Activated CD8-positive, alpha-beta memory T cell treated with anti-CD3 and anti-CD28 coated beads, Interleukin-2, amount 10 ng/mL, durations not matched to agents 7 days and 5 days (primary cell): ENCODE data around the gene N4BP2L1. TPM values are rescaled to one million over a fixed set of nuclear protein-coding genes. Genes with fewer than 3 reads are reported as not detected.

Experiments
- ATAC-seq: fragments of 150-1000 bp; cut with Tn5 transposase; one replicate; pipeline ENCODE4 v1.10.0; 2021; ENCODE audit warnings: moderate library complexity
- CTCF ChIA-PET: fragments of 350-600 bp; sonication (Branson Sonifier 250); formaldehyde crosslinking; loops from one replicate; lab custom pipeline; 2021; ENCODE audit warnings: antibody characterized with exemption; lab: Charles Lee
- DNase-seq: peaks from one replicate; pipeline ENCODE4 v3.0.0-alpha.2; 2020
- H3K27ac Mint-ChIP-seq: one replicate; pipeline ENCODE4 v1.8.0; 2021; ENCODE audit warnings: mild to moderate bottlenecking, mixed read lengths
- H3K27me3 Mint-ChIP-seq: one replicate; pipeline ENCODE4 v1.8.0; 2021; ENCODE audit warnings: mixed read lengths
- H3K36me3 Mint-ChIP-seq: one replicate; pipeline ENCODE4 v1.8.0; 2021; ENCODE audit warnings: mild to moderate bottlenecking, mixed read lengths
- H3K4me1 Mint-ChIP-seq: one replicate; pipeline ENCODE4 v1.8.0; 2021; ENCODE audit warnings: mixed read lengths
- H3K4me3 Mint-ChIP-seq: one replicate; pipeline ENCODE4 v1.8.0; 2021; ENCODE audit warnings: mild to moderate bottlenecking, moderate library complexity, mixed read lengths
- H3K9me3 Mint-ChIP-seq: one replicate; pipeline ENCODE4 v1.8.0; 2022; ENCODE audit warnings: low read depth, mixed read lengths
- total RNA-seq, 2 experiments: library from RNA; stranded (reverse); gene quantifications; one replicate each; pipeline ENCODE4 v1.2.3, GENCODE V29; 2021

Gene N4BP2L1
- total RNA-seq, 2 experiments from 2014 or later = 24.8 to 29.7 TPM

- peak overlapping the region; percentile 69 for H3K27ac Mint-ChIP-seq
- DNase-seq (no peak), ATAC-seq (peak; percentile 23)
- peaks cover 17% of the 10 kb centered on the region for H3K4me1 Mint-ChIP-seq
- peaks cover 26% of the 10 kb centered on the region for H3K36me3 Mint-ChIP-seq
- peak overlapping the region; percentile 26 for H3K4me3 Mint-ChIP-seq
- H3K9me3 Mint-ChIP-seq = no peaks in the 10 kb centered on the region
- H3K27me3 Mint-ChIP-seq = no peaks in the 10 kb centered on the region
- CTCF ChIA-PET = interaction anchor here (0.9 to 1.4 kb wide), 3 partner anchors 17 to 60 kb away, joined by 3 read pairs; no protein-coding TSS in a partner anchor
Measured at GRCh38 chr13:32408296-32409000, 19.5 kb downstream of the N4BP2L1 start.

GRCh38 chr13:32407854-32408253, 20.1 kb downstream of the N4BP2L1 start:
- peak; percentile 45 for DNase-seq
- no peaks in the 10 kb centered on the region for H3K9me3 Mint-ChIP-seq
- H3K27me3 Mint-ChIP-seq = no peaks in the 10 kb centered on the region
- H3K27ac Mint-ChIP-seq = peak overlapping the region; percentile 69
- H3K4me1 Mint-ChIP-seq = peaks cover 17% of the 10 kb centered on the region
- peak overlapping the region; percentile 26 for H3K4me3 Mint-ChIP-seq
- peaks cover 29% of the 10 kb centered on the region for H3K36me3 Mint-ChIP-seq
- ATAC-seq = peak; percentile 79
- CTCF ChIA-PET = interaction anchor here (0.9 to 1.2 kb wide), 2 partner anchors 35 to 61 kb away, joined by 3 read pairs; no protein-coding TSS in a partner anchor

- no peak overlapping the region for H3K4me3 Mint-ChIP-seq
Measured at GRCh38 chr13:32403108-32403507, 24.8 kb downstream of the N4BP2L1 start.

GRCh38 chr13:32391101-32391619, 36.8 kb downstream of the N4BP2L1 start:
- ATAC-seq (no peak), DNase-seq (no peak)
- Mint-ChIP-seq H3K4me3 (no peak overlapping the region), H3K27ac (peak overlapping the region; percentile 74), H3K27me3 (no peaks in the 10 kb centered on the region), H3K4me1 (peaks cover 33% of the 10 kb centered on the region), H3K9me3 (no peaks in the 10 kb centered on the region), H3K36me3 (peaks cover 32% of the 10 kb centered on the region)
- CTCF ChIA-PET = interaction anchor here (0.6 to 2.0 kb wide), 5 partner anchors 10 to 88 kb away, joined by 3 to 10 read pairs (median 3); partner anchors contain the start of gene N4BP2L1

More at GRCh38 chr13:32403108-32403507, 24.8 kb downstream of the N4BP2L1 start:
- CTCF ChIA-PET = interaction anchor here (0.6 kb wide), 1 partner anchor 34 kb away, joined by 4 read pairs; no protein-coding TSS in a partner anchor
- DNase-seq = no peak
- Mint-ChIP-seq H3K36me3 (peaks cover 43% of the 10 kb centered on the region), H3K27me3 (no peaks in the 10 kb centered on the region), H3K4me1 (peaks cover 6% of the 10 kb centered on the region), H3K9me3 (no peaks in the 10 kb centered on the region), H3K27ac (no peak overlapping the region)
- ATAC-seq = no peak

GRCh38 chr13:32390484-32390883, 37.4 kb downstream of the N4BP2L1 start:
- Mint-ChIP-seq H3K36me3 (peaks cover 30% of the 10 kb centered on the region), H3K4me3 (peak overlapping the region; percentile 10), H3K27me3 (no peaks in the 10 kb centered on the region), H3K9me3 (no peaks in the 10 kb centered on the region), H3K27ac (peak overlapping the region; percentile 74), H3K4me1 (peaks cover 33% of the 10 kb centered on the region)
- ATAC-seq (peak; percentile 62), DNase-seq (no peak)
- CTCF ChIA-PET = interaction anchor here (0.6 to 2.0 kb wide), 7 partner anchors 10 to 195 kb away, joined by 3 to 10 read pairs (median 4); partner anchors contain the start of genes BRCA2, N4BP2L1, PDS5B and ZAR1L

GRCh38 chr13:32390048-32390447, 37.9 kb downstream of the N4BP2L1 start:
- Mint-ChIP-seq H3K27me3 (no peaks in the 10 kb centered on the region), H3K9me3 (no peaks in the 10 kb centered on the region), H3K36me3 (peaks cover 30% of the 10 kb centered on the region), H3K4me3 (no peak overlapping the region), H3K27ac (peak overlapping the region; percentile 51), H3K4me1 (peaks cover 33% of the 10 kb centered on the region)
- CTCF ChIA-PET = interaction anchor here (0.9 to 2.0 kb wide), 5 partner anchors 9 to 196 kb away, joined by 3 to 10 read pairs (median 5); partner anchors contain the start of genes BRCA2, N4BP2L1, PDS5B and ZAR1L
- ATAC-seq (peak; percentile 97), DNase-seq (peak; percentile 56)

- CTCF ChIA-PET = interaction anchor here (0.7 to 1.3 kb wide), 2 partner anchors 10 to 42 kb away, joined by 3 read pairs; partner anchors contain the start of gene N4BP2L1
- H3K36me3 Mint-ChIP-seq = peaks cover 14% of the 10 kb centered on the region
- H3K4me3 Mint-ChIP-seq = no peak overlapping the region
- DNase-seq = no peak
- peaks cover 17% of the 10 kb centered on the region for H3K4me1 Mint-ChIP-seq
- H3K9me3 Mint-ChIP-seq = no peaks in the 10 kb centered on the region
- H3K27ac Mint-ChIP-seq = no peak overlapping the region
- no peaks in the 10 kb centered on the region for H3K27me3 Mint-ChIP-seq
- ATAC-seq = no peak
Measured at GRCh38 chr13:32385410-32385809, 42.5 kb downstream of the N4BP2L1 start.

- no peak for DNase-seq
- H3K4me1 Mint-ChIP-seq = peaks cover 12% of the 10 kb centered on the region
- peaks cover 16% of the 10 kb centered on the region for H3K36me3 Mint-ChIP-seq
- no peak overlapping the region for H3K4me3 Mint-ChIP-seq
- no peaks in the 10 kb centered on the region for H3K27me3 Mint-ChIP-seq
- CTCF ChIA-PET = no interaction called here
- no peak for ATAC-seq
- no peak overlapping the region for H3K27ac Mint-ChIP-seq
- H3K9me3 Mint-ChIP-seq = no peaks in the 10 kb centered on the region
Measured at GRCh38 chr13:32384702-32385101, 43.2 kb downstream of the N4BP2L1 start.

- CTCF ChIA-PET = no interaction called here
- H3K27ac Mint-ChIP-seq = no peak overlapping the region
- H3K27me3 Mint-ChIP-seq = no peaks in the 10 kb centered on the region
- DNase-seq (no peak), ATAC-seq (no peak)
- H3K4me1 Mint-ChIP-seq = peaks cover 6% of the 10 kb centered on the region
- H3K4me3 Mint-ChIP-seq = no peak overlapping the region
- H3K36me3 Mint-ChIP-seq = peaks cover 19% of the 10 kb centered on the region
- H3K9me3 Mint-ChIP-seq = no peaks in the 10 kb centered on the region
Measured at GRCh38 chr13:32383836-32384618, 43.9 kb downstream of the N4BP2L1 start.

- CTCF ChIA-PET = interaction anchor here (0.9 to 2.1 kb wide), 14 partner anchors 9 to 206 kb away, joined by 3 to 23 read pairs (median 4); partner anchors contain the start of genes BRCA2 and ZAR1L
- H3K9me3 Mint-ChIP-seq = no peaks in the 10 kb centered on the region
- peaks cover 11% of the 10 kb centered on the region for H3K36me3 Mint-ChIP-seq
- H3K4me1 Mint-ChIP-seq = no peaks in the 10 kb centered on the region
- DNase-seq = peak; percentile 45
- peak; percentile 82 for ATAC-seq
- no peak overlapping the region for H3K27ac Mint-ChIP-seq
- no peaks in the 10 kb centered on the region for H3K27me3 Mint-ChIP-seq
- H3K4me3 Mint-ChIP-seq = no peak overlapping the region
Measured at GRCh38 chr13:32381539-32381938, 46.4 kb downstream of the N4BP2L1 start.

- Mint-ChIP-seq H3K4me3 (no peak overlapping the region), H3K4me1 (no peaks in the 10 kb centered on the region), H3K9me3 (no peaks in the 10 kb centered on the region), H3K36me3 (peaks cover 34% of the 10 kb centered on the region), H3K27ac (no peak overlapping the region), H3K27me3 (no peaks in the 10 kb centered on the region)
- ATAC-seq = no peak
- no peak for DNase-seq
- CTCF ChIA-PET = interaction anchor here (1.0 to 1.5 kb wide), 2 partner anchors 123 to 203 kb away, joined by 3 to 4 read pairs; no protein-coding TSS in a partner anchor
Measured at GRCh38 chr13:32378012-32378411, 49.9 kb downstream of the N4BP2L1 start.

- no peak for DNase-seq
- H3K27ac Mint-ChIP-seq = no peak overlapping the region
- peaks cover 44% of the 10 kb centered on the region for H3K36me3 Mint-ChIP-seq
- H3K4me3 Mint-ChIP-seq = no peak overlapping the region
- ATAC-seq = no peak
- H3K4me1 Mint-ChIP-seq = no peaks in the 10 kb centered on the region
- CTCF ChIA-PET = interaction anchor here (1.0 to 1.5 kb wide), 2 partner anchors 122 to 204 kb away, joined by 3 to 4 read pairs; no protein-coding TSS in a partner anchor
- no peaks in the 10 kb centered on the region for H3K9me3 Mint-ChIP-seq
- no peaks in the 10 kb centered on the region for H3K27me3 Mint-ChIP-seq
Measured at GRCh38 chr13:32376642-32377415, 51.1 kb downstream of the N4BP2L1 start.
